Heart left ventricle (tissue), 13 donors: Measurements from ENCODE around the gene TTC23.

Experiments
- CTCF ChIP-seq, 12 donors: fragments of 200-600 bp; sonication (generic) in 4 of 12; IDR thresholded peaks; one replicate each; pipeline versions ENCODE4 v1.5.0 to v1.8.0; 2018 to 2022; ENCODE audit warnings: antibody characterized with exemption in 12 of 12, mild to moderate bottlenecking in 5 of 12
- POLR2A ChIP-seq, 2 donors: fragments of 450-650 bp; IDR thresholded peaks; one replicate each; pipeline ENCODE4 v1.6.1; 2017; ENCODE audit warnings: antibody characterized with exemption in 2 of 2, mild to moderate bottlenecking in 2 of 2, moderate library complexity in 2 of 2
- donor health status: ischemic (EF 13 %, LVEDD 7.1; RV severe dilation, severe dysfunction).
- donor health status: DM: no; HTN: yes; CAD: no.
- donor health status: DM: no; HTN: no; CAD: no.
- donor health status: ischemic (EF 25% LVEDD 6.9; RV normal size, moderate dysfunction).
- donor health status: ischemic (EF 25% LVEDD 5.7; RV mildly dilated, moderate dysfunction).
- donor health status: ischemic (EF 35%, LVEDD 5.7; RV mildly dilated, moderate dysfunction).
- donor health status: nonischemic (EF 11% LVEDD 7.7; RV severe dilation, severe dysfunction).
- donor health status: DM: yes; HTN: yes; CAD: no.
- donor health status: PGD.
- donor health status: ischemic (EF 29% LVEDD 5.4; RV normal size, mild dysfunction).
- donor health status: nonischemic (EF 23%, LVEDD 6.1; RV moderate dilation, normal function).

DNA sequence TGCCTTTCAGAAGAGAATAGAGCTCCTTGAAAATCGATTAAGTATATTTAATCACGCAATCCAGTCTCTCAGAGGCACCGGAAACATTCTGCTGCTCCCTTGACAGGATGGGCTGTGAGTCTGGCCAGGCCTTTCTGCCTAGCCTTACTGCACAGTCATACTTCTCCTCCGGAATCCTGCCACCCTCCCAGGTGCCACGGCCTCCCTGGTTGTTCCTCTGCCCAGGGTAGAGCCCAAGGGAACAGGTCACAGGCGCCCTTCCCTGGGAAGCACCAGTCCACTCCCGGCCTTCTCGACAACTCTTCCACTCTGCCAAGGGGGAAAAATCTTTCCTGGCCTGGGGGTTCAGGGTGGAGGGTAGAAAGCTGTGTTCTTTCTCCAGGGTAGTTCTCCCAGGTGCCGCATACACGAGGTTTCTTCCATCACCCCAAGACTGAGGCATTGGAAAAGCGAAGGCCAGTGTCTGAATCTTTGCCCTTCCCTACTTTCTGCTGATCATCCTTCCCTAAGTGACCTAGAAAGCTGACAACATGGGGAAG, 161.9 kb downstream of the TTC23 start:
- TF ChIP-seq CTCF (IDR thresholded peaks at IDR 0.05) (no peak), POLR2A (IDR thresholded peaks at IDR 0.05) (no peak)
